ENCODE results near the gene GLCCI1. TPM values are rescaled to one million over a fixed set of nuclear protein-coding genes. Genes with fewer than 3 reads are reported as not detected.

Gene GLCCI1
- total and polyA plus RNA-seq, 11 donors = 1.5 to 10.8 (median 6.3) TPM

DNA sequence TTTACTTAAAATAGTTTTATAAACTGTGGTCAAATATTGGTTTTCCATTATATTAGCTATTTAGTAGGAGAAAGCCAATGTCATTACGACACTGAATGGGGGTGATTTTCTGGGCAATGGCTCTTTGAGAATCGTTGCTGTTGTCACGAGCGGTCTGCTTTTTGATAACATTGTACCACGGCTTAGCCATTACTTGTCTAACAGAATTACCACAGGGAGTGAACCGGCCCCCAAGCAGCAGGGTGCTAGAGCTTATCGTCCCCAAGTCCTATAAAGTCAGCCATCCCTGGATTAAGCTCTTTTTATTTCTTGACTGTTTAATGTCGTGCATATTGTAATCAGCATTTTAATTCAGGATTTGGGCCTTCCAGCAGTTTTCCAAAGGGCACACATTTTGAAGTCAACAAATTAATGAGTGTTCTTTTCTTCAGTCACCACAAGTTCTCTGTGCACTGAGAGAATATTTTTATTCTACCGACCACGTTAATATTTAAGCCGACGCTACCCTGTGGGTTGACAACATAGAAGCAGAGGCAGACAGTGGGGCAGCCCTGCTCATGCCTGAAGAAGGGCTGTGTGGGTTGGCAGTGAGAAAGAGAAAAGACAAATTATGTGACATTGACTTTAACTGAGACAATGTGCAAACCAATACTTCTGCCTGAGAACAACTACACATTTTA, 167.6 kb downstream of the GLCCI1 start:
- DNase-seq = no peak
- H3K27me3 ChIP-seq = no peaks in the 10 kb centered on the region
- H3K9me3 ChIP-seq = no peaks in the 10 kb centered on the region
- no peak for ATAC-seq
- H3K4me1 ChIP-seq = peaks cover 0 to 3% (median 0%) of the 10 kb centered on the region in 12 donors
- intact Hi-C loops (cut with DNase I) = no loop called here
- TF ChIP-seq, protein P1, sequence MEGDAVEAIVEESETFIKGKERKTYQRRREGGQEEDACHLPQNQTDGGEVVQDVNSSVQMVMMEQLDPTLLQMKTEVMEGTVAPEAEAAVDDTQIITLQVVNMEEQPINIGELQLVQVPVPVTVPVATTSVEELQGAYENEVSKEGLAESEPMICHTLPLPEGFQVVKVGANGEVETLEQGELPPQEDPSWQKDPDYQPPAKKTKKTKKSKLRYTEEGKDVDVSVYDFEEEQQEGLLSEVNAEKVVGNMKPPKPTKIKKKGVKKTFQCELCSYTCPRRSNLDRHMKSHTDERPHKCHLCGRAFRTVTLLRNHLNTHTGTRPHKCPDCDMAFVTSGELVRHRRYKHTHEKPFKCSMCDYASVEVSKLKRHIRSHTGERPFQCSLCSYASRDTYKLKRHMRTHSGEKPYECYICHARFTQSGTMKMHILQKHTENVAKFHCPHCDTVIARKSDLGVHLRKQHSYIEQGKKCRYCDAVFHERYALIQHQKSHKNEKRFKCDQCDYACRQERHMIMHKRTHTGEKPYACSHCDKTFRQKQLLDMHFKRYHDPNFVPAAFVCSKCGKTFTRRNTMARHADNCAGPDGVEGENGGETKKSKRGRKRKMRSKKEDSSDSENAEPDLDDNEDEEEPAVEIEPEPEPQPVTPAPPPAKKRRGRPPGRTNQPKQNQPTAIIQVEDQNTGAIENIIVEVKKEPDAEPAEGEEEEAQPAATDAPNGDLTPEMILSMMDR (IDR thresholded peaks at IDR 0.05) = no peak
- TF ChIP-seq POLR2A (IDR thresholded peaks at IDR 0.05) = no peak
- H3K27ac ChIP-seq = no peak overlapping the region
- H3K4me3 ChIP-seq = no peak overlapping the region
- 93 to 95% (median 94%) methylated on average over 12 of the region's 12 CpGs for WGBS, 4 donors
- H3K36me3 ChIP-seq = peaks cover 0 to 40% (median 4%) of the 10 kb centered on the region in 9 donors
